Measurements from ENCODE around the gene IGSF21. TPM values are rescaled to one million over a fixed set of nuclear protein-coding genes. Genes with fewer than 3 reads are reported as not detected.
"Not testable (repeated sequence)": the region's sequence is repeated elsewhere in the genome, so short reads cannot be mapped to it uniquely, and the experiment has no call there.

IGSF21 gene
- total RNA-seq, 1 donor from 2014 or later, result not detected

DNA sequence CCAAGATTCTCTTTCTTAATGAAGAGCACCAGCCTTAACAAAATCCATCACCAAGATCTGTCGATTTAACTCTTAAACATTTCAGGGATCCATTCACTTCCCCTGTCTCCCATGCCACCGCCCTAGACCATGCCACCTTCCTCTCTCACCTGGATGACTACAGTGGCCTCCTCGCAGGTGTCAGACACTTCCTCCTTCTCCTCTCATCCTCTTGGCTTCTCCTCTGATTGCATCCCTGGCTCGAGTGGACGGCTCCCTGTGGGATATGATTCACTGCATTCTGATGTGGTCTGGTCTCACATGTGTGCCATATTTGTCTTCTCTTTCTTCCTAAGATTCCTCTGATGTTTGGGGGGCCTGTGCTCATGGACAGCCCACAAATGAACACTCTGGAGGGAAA is 306.7 kb downstream of the IGSF21 start:
- H3K4me1 Mint-ChIP-seq, result no peaks in the 10 kb centered on the region
- H3K4me3 Mint-ChIP-seq, result no peak overlapping the region
- peaks cover 22% of the 10 kb centered on the region for H3K9me3 Mint-ChIP-seq
- DNase-seq (ENCODE audit: low spot score in 2 of 2, unreplicated experiment in 2 of 2), result no peak
- H3K27me3 Mint-ChIP-seq (ENCODE audit: low read depth), result peaks cover 2% of the 10 kb centered on the region
- no peaks in the 10 kb centered on the region for H3K36me3 Mint-ChIP-seq
- TF ChIP-seq, protein P1, sequence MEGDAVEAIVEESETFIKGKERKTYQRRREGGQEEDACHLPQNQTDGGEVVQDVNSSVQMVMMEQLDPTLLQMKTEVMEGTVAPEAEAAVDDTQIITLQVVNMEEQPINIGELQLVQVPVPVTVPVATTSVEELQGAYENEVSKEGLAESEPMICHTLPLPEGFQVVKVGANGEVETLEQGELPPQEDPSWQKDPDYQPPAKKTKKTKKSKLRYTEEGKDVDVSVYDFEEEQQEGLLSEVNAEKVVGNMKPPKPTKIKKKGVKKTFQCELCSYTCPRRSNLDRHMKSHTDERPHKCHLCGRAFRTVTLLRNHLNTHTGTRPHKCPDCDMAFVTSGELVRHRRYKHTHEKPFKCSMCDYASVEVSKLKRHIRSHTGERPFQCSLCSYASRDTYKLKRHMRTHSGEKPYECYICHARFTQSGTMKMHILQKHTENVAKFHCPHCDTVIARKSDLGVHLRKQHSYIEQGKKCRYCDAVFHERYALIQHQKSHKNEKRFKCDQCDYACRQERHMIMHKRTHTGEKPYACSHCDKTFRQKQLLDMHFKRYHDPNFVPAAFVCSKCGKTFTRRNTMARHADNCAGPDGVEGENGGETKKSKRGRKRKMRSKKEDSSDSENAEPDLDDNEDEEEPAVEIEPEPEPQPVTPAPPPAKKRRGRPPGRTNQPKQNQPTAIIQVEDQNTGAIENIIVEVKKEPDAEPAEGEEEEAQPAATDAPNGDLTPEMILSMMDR (IDR thresholded peaks at IDR 0.05; ENCODE audit: unreplicated experiment), result no peak
- H3K27ac Mint-ChIP-seq, result no peak overlapping the region

DNA sequence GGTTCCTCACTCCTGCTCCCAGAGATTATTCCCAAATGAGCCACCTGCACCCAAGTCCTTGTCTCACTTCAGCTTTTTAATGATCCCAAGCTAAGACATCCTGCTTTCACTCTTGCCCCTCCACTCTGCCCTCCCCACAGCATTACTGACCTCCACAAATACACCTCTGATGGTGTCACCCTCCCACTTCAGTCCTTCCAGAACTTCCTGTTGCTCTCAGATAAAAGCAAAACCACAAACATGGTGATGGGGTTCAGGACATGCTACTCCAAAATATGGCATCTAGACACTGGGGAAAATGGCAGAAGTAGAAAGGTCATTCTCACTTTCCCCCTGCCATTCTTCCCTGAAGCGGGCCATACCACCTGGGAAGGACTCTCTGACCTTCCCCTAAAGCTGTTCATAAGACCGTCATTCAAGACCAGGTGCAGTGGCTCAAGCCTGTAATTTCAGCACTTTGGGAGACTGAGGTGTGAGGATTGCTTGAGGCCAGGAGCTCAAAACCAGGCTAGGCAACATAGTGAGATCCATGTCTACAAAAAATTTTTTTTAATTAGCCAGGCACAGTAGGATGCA is 307.4 kb downstream of the IGSF21 start:
- H3K9me3 Mint-ChIP-seq, result peaks cover 22% of the 10 kb centered on the region
- no peak overlapping the region for H3K27ac Mint-ChIP-seq

DNA sequence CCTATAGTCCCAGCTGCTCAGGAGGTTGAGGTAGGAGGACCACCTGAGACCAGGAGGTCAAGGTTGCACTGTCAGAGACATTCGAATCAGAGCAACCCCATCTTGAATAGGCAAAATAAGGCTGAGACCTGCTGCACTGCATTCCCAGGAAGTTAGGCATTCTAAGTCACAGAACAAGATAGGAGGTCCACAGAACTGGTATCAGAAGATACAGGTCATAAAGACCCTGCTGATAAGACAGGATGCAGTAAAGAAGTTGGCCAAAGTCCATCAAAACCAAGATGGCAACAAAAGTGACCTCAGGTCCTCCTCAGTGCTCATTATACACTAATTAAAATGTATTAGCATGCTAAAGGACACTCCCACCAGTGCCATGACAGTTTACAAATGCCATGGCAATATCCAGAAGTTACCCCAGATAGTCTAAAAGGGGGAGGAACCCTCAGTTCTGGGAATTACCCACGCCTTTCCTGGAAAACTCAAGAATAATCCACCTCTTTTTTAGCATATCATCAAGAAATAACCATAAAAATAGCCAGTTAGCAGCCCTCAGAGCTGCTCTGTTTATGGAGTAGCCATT is 307.9 kb downstream of the IGSF21 start:
- Mint-ChIP-seq H3K9me3 (peaks cover 22% of the 10 kb centered on the region), H3K27ac (no peak overlapping the region), H3K36me3 (no peaks in the 10 kb centered on the region), H3K4me1 (no peaks in the 10 kb centered on the region), H3K27me3 (ENCODE audit: low read depth) (peaks cover 2% of the 10 kb centered on the region), H3K4me3 (no peak overlapping the region)
- DNase-seq (ENCODE audit: low spot score in 2 of 2, unreplicated experiment in 2 of 2), result no peak
- TF ChIP-seq, protein P1 (IDR thresholded peaks at IDR 0.05; ENCODE audit: unreplicated experiment), result no peak

More for the DNA sequence above, 307.4 kb downstream of the IGSF21 start:
- Mint-ChIP-seq H3K27me3 (ENCODE audit: low read depth) (peaks cover 2% of the 10 kb centered on the region), H3K4me3 (no peak overlapping the region), H3K4me1 (no peaks in the 10 kb centered on the region), H3K36me3 (no peaks in the 10 kb centered on the region)
- no peak for DNase-seq (ENCODE audit: low spot score in 2 of 2, unreplicated experiment in 2 of 2)
- TF ChIP-seq, protein P1 (IDR thresholded peaks at IDR 0.05; ENCODE audit: unreplicated experiment), result no peak

DNA sequence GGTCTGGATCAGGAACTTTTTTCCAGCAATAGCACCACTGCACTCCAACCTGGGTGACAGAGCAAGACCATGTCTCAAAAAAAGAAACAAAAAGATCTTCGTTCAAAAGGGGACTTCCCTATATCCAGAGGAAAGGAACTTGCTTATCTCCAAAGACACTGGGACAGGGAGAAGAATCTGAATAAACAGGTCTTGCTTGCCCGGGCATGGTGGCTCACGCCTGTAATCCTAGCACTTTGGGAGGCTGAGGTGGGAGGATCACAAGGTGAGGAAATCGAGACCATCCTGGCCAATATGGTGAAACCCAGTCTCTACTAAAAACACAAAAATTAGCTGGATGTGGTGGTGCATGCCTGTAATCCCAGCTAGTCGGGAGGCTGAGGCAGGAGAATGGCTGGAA is 308.5 kb downstream of the IGSF21 start:
- peaks cover 21% of the 10 kb centered on the region for H3K9me3 Mint-ChIP-seq
- H3K27ac Mint-ChIP-seq; H3K36me3 Mint-ChIP-seq; H3K4me3 Mint-ChIP-seq; H3K27me3 Mint-ChIP-seq (ENCODE audit: low read depth); DNase-seq (ENCODE audit: low spot score in 2 of 2, unreplicated experiment in 2 of 2); H3K4me1 Mint-ChIP-seq: not testable (repeated sequence)

DNA sequence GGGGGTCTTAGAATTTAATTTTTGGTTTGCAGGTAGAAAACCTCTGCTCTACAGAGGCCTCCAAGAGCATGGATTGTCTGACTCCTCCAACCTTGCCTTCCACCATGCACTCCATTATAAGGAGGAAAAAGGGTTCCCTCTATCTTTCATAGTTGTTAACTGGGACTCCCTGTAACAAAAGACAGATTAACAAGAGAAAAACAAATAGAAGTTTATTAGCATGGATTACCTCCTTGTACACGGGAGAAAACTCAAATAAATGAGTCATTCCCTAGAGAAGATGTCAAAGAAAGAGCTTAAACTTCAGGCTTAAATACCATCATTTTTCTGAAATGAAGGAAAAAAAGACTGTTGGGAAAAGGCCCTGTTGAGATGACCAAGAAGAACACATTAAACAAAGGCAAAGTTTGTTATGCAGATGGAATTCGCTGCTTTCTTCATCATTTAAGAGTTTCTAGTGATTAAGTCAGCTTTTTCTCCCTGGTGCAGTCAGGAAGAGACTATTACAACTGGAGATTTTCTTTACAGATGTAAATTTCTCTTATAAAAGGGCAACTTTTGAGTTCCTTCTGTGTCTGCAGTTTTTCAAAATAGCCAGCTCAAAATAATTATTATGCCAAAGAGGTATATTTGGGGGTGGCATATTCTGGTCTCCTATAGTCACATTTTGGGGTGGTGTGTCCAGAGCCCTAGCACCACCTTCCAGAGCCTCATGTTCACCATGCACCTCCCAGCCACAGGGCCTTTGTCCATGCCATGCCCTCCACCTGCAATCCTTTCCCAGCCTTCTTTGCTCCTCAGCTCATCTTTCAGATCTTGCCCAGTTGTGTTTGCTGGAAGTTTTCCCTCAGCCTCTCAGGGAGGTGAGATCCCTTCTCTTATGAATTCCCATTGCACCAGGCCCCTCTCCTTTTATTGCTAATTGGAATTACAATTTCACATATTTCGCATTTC is 310.0 kb downstream of the IGSF21 start:
- TF ChIP-seq, protein P1 (IDR thresholded peaks at IDR 0.05; ENCODE audit: unreplicated experiment), result no peak
- peaks cover 10% of the 10 kb centered on the region for H3K4me1 Mint-ChIP-seq
- no peak overlapping the region for H3K4me3 Mint-ChIP-seq
- H3K9me3 Mint-ChIP-seq, result peaks cover 9% of the 10 kb centered on the region
- H3K36me3 Mint-ChIP-seq, result no peaks in the 10 kb centered on the region
- H3K27me3 Mint-ChIP-seq (ENCODE audit: low read depth), result peaks cover 2% of the 10 kb centered on the region
- no peak for DNase-seq (ENCODE audit: low spot score in 2 of 2, unreplicated experiment in 2 of 2)
- H3K27ac Mint-ChIP-seq, result no peak overlapping the region
